ENCODE measurements around the gene ATP2A1.
"Not testable (repeated sequence)": the region's sequence is repeated elsewhere in the genome, so short reads cannot be mapped to it uniquely, and the experiment has no call there.

Gene ATP2A1

GRCh38 chr16:28883221-28883996 is 5.1 kb downstream of the ATP2A1 start:
- FAIRE-seq, result no peak

DNA sequence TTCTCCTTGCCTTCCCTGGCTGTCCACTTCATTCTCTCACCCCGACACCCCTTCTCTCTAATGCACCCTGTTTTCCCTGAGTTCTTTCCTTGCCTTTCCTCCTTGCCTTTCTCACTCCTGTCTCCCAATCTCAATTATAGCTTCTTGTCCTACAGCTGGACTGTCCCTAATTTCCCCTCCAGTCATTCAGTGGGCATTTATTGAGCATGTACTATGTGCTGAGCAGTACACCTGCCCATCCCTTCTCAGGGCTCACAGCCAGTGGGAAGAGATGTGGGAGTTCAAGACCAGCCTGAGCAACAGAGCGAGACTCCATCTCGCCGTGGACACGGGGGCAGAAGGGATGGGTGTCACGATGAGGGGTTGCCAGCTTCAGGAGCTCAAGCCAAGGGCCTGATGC is 5.8 kb downstream of the ATP2A1 start:
- no peak for FAIRE-seq

DNA sequence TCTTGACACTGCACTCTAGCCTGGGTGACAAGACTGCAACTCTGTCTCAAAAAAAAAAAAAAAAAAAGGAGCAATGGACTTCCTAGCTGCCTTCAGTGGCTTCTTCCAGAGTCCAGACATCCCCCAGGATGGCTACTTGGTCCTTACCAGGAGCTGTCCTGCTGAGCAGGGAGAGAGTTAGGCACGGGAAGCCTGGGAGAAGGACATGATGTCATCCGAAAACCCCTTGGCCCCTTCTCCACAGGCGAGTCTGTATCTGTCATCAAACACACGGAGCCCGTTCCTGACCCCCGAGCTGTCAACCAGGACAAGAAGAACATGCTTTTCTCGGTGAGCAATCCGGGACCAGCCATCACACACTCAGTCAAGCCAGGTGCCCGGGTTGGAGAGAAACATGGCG is 8.7 kb downstream of the ATP2A1 start:
- no peak for FAIRE-seq

GRCh38 chr16:28890355-28890754 is 12.1 kb downstream of the ATP2A1 start:
- not testable (repeated sequence) for FAIRE-seq

GRCh38 chr16:28891964-28892890 is 13.9 kb downstream of the ATP2A1 start:
- FAIRE-seq, result no peak

DNA sequence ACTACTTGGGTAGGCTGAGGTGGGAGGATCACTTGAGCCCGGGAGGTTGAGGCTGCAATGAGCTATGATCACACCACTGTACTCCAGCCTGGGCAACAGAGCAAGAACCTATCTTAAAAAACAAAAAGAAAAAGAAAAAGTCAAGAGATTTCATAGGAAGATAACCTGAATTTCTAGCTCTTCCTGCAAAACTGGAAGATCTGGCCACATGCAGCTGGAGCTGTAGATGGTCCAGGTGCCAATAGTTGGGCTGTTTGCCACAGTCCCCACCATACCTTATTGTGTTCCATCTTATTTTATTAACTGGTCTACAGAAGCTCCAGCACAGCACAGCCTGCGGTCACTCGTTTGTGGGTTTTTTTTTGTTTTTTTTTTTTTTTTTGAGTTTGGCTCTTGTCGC is 15.0 kb downstream of the ATP2A1 start:
- no peak for FAIRE-seq

DNA sequence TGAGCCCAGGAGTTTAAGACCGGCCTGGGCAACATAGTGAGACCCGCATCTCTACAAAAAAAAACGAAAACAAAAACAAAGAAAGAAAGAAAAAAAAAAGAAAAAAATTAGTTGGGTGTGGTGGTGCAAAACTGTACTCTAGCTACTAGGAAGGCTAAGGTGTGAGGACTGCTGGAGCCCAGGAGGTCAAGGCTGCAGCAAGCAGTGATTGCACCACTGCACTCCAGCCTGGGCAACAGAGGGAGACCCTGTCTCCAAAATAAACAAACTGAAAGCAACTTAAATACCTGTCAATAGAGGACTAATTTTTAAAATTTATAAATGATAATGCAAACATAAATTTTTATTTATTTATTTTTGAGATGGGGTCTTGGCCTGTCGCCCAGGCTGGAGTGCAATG is 17.3 kb downstream of the ATP2A1 start:
- FAIRE-seq, result no peak

- no peak for FAIRE-seq
Measured at GRCh38 chr16:28897826-28898225, 19.5 kb downstream of the ATP2A1 start.

DNA sequence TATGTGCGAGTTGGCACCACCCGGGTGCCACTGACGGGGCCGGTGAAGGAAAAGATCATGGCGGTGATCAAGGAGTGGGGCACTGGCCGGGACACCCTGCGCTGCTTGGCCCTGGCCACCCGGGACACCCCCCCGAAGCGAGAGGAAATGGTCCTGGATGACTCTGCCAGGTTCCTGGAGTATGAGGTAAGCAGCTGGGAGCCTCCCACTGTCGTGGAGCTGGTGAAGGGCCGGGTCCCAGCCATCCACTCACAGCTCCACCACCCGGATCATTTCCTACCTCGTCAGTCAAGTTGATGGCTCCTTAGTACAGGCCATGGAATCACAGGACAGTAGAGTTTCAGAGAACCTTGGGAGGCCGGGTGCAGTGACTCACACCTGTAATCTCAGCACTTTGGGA is 20.0 kb downstream of the ATP2A1 start:
- no peak for FAIRE-seq

GRCh38 chr16:28898942-28899341 is 20.7 kb downstream of the ATP2A1 start:
- no peak for FAIRE-seq

DNA sequence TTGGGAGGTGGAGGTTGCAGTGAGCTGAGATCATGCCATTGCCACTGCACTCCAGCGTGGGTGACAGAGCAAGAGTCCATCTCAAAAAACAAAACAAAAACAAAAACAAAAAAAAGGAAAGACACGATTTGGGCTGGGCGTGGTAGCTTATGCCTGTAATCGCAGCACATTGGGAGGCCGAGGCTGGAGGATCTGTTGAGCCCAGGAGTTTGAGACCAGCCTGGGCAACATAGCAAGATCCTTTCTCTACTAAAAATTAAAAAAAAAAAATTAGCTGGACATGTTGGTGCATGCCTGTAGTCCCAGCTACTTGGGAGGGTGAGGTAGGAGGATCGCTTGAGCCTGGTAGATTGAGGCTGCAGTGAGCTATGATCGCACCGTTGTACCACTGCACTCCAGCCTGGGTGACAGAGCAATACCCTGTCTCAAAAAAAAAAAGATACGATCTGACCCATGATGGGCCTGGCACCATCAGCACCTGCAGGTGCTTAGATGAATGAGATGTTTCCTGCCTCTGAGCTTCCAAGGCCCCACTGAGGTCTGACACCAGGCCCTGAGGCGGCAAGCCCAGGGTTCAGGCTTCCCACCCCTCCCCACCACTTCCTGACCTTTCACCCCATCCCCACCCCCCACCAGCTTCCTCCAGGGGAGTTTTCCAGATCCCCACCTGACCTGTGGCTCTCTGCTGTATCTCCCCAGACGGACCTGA is 21.7 kb downstream of the ATP2A1 start:
- FAIRE-seq, result no peak

DNA sequence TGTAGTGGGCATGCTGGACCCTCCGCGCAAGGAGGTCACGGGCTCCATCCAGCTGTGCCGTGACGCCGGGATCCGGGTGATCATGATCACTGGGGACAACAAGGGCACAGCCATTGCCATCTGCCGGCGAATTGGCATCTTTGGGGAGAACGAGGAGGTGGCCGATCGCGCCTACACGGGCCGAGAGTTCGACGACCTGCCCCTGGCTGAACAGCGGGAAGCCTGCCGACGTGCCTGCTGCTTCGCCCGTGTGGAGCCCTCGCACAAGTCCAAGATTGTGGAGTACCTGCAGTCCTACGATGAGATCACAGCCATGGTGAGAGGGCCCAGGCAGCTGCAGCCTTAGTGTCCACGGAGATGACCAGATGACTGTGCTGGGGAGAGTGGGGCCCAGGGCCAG is 22.3 kb downstream of the ATP2A1 start:
- no peak for FAIRE-seq

GRCh38 chr16:28901862-28902261 is 23.6 kb downstream of the ATP2A1 start:
- no peak for FAIRE-seq

GRCh38 chr16:28902909-28903308 is 24.6 kb downstream of the ATP2A1 start:
- no peak for FAIRE-seq

- no peak for FAIRE-seq
Measured at GRCh38 chr16:28903344-28904042, 25.2 kb downstream of the ATP2A1 start.

GRCh38 chr16:28904363-28904762 is 26.1 kb downstream of the ATP2A1 start:
- no peak for FAIRE-seq

DNA sequence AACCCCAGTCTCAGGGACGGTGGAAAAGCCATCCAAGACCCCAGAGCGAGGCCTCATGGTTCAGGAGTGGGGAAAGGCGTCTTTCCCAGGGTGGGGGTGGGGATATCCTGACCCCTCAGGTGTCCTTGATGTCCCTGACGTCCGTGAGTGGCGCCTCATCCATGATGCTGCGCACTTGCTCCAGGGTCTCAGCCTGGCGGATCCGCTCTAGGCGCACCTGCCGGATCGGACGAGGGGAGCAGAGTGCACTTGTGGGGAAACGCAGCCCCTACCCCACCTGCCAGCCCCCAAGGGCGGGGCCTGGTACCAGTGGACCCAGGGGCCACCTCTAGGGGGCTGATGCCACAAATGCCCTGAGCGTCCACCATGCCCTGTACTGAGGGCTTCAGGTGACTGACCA is 26.5 kb downstream of the ATP2A1 start:
- no peak for FAIRE-seq

GRCh38 chr16:28905229-28905754 is 27.0 kb downstream of the ATP2A1 start:
- no peak for FAIRE-seq

DNA sequence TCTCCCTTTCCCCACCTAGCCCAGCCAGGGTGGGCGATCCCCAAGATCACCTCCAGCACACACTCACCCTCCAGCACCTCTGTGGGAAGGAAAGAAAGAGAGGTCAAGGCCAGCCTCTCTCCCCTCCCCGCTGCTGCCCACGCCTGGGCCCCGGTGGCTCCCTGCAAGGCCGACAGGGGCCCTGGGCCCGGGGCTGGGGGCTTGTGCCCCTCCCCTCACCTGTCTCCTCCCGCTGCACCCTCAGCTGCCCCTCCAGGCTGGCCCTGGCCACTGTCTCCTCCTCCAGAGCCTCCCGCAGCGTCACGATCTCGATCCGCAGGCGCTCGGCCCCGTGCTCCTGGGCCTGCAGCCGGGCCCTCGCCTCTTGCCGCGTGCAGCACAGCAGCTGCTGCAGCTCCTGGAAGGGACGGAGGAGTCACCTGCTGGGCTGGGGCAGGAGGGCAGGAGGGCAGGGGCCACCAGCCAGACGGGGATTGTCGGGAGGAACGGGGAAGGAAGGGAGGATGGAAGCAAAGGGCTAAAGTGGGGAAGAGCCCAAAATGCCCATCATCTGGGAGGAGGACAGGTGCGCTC is 27.6 kb downstream of the ATP2A1 start:
- no peak for FAIRE-seq

DNA sequence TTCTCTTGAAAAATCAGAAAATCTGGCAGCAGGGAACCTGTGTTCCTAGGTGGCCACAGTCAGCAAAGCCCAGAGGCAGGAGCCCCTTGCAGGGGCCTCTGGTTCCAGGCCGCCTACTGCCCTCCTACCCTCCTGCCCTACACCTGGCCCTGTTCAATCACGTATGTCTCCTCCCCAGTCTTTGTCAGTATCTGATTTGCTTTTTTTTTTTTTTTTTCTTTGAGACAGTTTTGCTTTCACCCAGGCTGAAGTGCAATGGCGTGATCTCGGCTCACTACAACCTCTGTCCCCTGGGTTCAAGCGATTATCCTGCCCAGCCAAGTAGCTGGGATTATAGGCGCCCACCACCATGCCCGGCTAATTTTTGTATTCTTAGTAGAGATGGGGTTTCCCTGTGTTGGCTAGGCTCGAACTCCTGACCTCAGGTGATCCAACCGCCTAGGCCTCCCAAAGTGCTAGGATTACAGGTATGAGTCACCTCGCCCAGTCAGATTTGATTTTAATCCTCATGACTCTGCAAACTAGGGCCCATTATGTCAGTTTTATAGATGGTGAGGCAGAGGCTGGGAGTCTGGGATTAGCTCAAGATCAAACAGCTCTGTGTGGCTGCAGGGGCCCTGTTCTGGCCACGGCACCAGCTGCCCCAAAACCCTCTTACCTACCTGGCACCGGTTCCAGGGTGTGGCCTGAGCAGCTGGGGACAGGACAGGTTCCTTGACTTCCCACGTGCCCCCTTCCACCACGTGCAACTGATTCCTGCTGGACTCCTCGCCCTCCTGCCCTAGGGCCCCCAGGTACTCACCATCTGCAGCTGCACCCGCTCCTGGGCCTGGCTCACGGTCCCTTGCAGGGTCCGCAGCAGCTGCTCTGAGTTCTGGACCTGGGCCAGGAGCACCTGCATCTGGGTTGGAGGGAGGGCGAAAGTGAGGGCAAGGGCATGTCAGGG is 32.1 kb downstream of the ATP2A1 start:
- FAIRE-seq, result no peak

DNA sequence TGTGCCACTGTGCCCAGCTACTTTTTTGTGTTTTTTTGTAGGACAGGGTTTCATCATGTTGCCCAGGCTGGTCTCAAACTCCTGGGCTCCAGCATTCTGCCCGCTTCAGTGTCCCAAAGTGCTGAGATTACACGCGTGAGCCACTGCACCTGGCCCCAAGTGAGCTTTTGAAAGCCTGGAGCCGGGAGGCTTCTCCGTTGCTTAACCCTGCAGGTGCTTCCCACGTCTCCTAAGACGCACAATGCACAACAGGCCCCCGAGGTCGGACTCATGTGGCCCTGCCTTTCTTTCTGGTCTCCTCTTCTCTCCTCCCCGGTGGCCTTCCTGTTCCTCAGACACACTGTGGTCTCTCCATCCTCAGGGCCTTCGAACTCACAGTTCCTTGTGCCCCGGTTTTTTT is 34.3 kb downstream of the ATP2A1 start:
- no peak for FAIRE-seq

All from TTC549 (cell line).